Sigmoid colon (tissue), 4 donors: Measurements from ENCODE around the gene PRDM1.

ENCODE experiments used
- EP300 ChIP-seq, 4 donors: sonication (generic); formaldehyde crosslinking; IDR thresholded peaks; one replicate each; pipeline ENCODE4 v1.6.1; 2017; ENCODE audit warnings: antibody characterized with exemption in 4 of 4
- POLR2A ChIP-seq, 2 donors: fragments of 450-650 bp; IDR thresholded peaks; one replicate each; pipeline ENCODE4 v1.6.1; 2016; ENCODE audit warnings: antibody characterized with exemption in 2 of 2, mild to moderate bottlenecking in 2 of 2, moderate library complexity in 2 of 2
- POLR2AphosphoS5 ChIP-seq, 4 donors: sonication (generic); formaldehyde crosslinking; IDR thresholded peaks; one replicate each; pipeline ENCODE4 v1.6.1; 2017; ENCODE audit warnings: antibody characterized with exemption in 4 of 4
- TF ChIP-seq, protein P1 (sequence below), 4 experiments: fragments of 450-650 bp in 3 of 4; fragments of 200-600 bp in 1 of 4; IDR thresholded peaks; one replicate each; pipeline ENCODE4 v1.5.1; 2016 to 2019; ENCODE audit warnings: antibody characterized with exemption in 4 of 4, mild to moderate bottlenecking in 3 of 4, moderate library complexity in 2 of 4

DNA sequence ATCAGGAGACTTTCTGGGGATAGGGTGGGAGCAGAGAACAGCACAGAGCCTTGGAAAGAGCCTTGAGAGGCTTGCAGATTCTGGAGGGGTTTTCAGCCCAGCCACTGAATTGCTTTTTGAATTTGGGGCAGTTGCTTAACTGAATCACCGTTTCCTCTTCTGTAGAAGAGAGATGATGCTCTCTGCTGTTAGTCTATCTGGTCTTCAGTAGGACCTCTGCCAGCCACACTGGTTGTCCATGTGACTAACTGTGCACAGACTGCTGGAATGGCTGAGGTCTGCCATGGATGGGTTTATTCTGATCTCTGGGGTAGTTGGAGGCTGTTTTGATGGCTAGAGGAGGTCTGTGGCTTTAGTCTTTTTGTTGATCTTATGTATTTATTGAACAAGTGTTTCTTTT lies 21.4 kb upstream of the PRDM1 start:
- TF ChIP-seq POLR2A (IDR thresholded peaks at IDR 0.05) (no peak), EP300 (IDR thresholded peaks at IDR 0.05) (no peak), POLR2AphosphoS5 (IDR thresholded peaks at IDR 0.05) (no peak)
- TF ChIP-seq, protein P1, sequence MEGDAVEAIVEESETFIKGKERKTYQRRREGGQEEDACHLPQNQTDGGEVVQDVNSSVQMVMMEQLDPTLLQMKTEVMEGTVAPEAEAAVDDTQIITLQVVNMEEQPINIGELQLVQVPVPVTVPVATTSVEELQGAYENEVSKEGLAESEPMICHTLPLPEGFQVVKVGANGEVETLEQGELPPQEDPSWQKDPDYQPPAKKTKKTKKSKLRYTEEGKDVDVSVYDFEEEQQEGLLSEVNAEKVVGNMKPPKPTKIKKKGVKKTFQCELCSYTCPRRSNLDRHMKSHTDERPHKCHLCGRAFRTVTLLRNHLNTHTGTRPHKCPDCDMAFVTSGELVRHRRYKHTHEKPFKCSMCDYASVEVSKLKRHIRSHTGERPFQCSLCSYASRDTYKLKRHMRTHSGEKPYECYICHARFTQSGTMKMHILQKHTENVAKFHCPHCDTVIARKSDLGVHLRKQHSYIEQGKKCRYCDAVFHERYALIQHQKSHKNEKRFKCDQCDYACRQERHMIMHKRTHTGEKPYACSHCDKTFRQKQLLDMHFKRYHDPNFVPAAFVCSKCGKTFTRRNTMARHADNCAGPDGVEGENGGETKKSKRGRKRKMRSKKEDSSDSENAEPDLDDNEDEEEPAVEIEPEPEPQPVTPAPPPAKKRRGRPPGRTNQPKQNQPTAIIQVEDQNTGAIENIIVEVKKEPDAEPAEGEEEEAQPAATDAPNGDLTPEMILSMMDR (IDR thresholded peaks at IDR 0.05) = no peak
